B cell (primary cell): ENCODE measurements around the gene DLG3. TPM values are rescaled to one million over a fixed set of nuclear protein-coding genes. Genes with fewer than 3 reads are reported as not detected.

ENCODE experiments used
- ATAC-seq: fragments of 200-7000 bp; cut with Tn5 transposase; one replicate; pipeline ENCODE4 v1.10.0; 2021; ENCODE audit warnings: low read depth, mild to moderate bottlenecking, moderate number of reproducible peaks, moderate library complexity
- CTCF ChIA-PET: fragments of 350-600 bp; sonication (Branson Sonifier 250); formaldehyde crosslinking; loops from one replicate; lab custom pipeline; 2021; ENCODE audit warnings: antibody characterized with exemption, inconsistent platforms; lab: Charles Lee
- POLR2A ChIA-PET: fragments of 350-600 bp; sonication (Branson Sonifier 250); formaldehyde crosslinking; loops from one replicate; lab custom pipeline; 2021; ENCODE audit warnings: antibody characterized with exemption; lab: Charles Lee
- DNase-seq: peaks from one replicate; pipeline ENCODE4 v3.0.0; 2013
- H2AFZ ChIP-seq: 2 replicates; pipeline ENCODE4 v1.6.1; 2012; ENCODE audit warnings: mild to moderate bottlenecking, low read depth, low read length; ENCODE audit not compliant: insufficient read depth, poor library complexity, severe bottlenecking
- H3K27ac ChIP-seq, 2 donors: 1 replicate in 1 of 2; 2 replicates in 1 of 2; pipeline ENCODE4 v1.5.1; 2012 to 2013; ENCODE audit warnings: low read length in 2 of 2, mild to moderate bottlenecking in 2 of 2, moderate library complexity in 1 of 2
- H3K27me3 ChIP-seq, 4 experiments: fragments of 200-600 bp in 1 of 4; sonication (generic) in 1 of 4; replicated peaks in 1 of 4; 1 replicate in 2 of 4; 2 replicates in 2 of 4; pipeline versions ENCODE4 v1.6.1 to v1.7.0; 2013 to 2016; ENCODE audit warnings: low read length in 3 of 4, mild to moderate bottlenecking in 2 of 4, mixed read lengths in 1 of 4, moderate library complexity in 1 of 4; ENCODE audit not compliant: insufficient read depth in 4 of 4, control insufficient read depth in 3 of 4; ENCODE audit errors: control extremely low read depth in 1 of 4
- H3K36me3 ChIP-seq, 2 experiments: replicated peaks in 1 of 2; 1 replicate in 1 of 2; 2 replicates in 1 of 2; pipeline versions ENCODE4 v1.6.1 to v1.7.1; 2013; ENCODE audit warnings: low read length in 1 of 2; ENCODE audit not compliant: insufficient read depth in 2 of 2, control insufficient read depth in 1 of 2; ENCODE audit errors: control extremely low read depth in 1 of 2, extremely low read depth in 1 of 2
- H3K4me1 ChIP-seq, 2 donors: fragments of 200-600 bp in 1 of 2; sonication (generic) in 1 of 2; 1 replicate in 1 of 2; 2 replicates in 1 of 2; pipeline versions ENCODE4 v1.5.1 to v1.6.1; 2013 to 2017; ENCODE audit warnings: low read length in 2 of 2; ENCODE audit not compliant: control insufficient read depth in 2 of 2, insufficient read depth in 2 of 2
- H3K4me2 ChIP-seq: replicated peaks from 2 replicates; pipeline ENCODE3; 2012; ENCODE audit warnings: mild to moderate bottlenecking, low read depth, low read length; ENCODE audit not compliant: poor library complexity, severe bottlenecking
- H3K4me3 ChIP-seq, 5 experiments: fragments of 200-600 bp in 1 of 5; sonication (generic) in 1 of 5; 1 replicate in 3 of 5; 2 replicates in 2 of 5; pipeline versions ENCODE4 v1.5.1 to v1.7.0; 2011 to 2016; ENCODE audit warnings: low read length in 4 of 5, mild to moderate bottlenecking in 4 of 5, low read depth in 2 of 5, control low read depth in 1 of 5, moderate library complexity in 1 of 5; ENCODE audit not compliant: insufficient read depth in 1 of 5; ENCODE audit errors: control extremely low read depth in 1 of 5, extremely low read depth in 1 of 5
- H3K79me2 ChIP-seq: fragments of 200-600 bp; sonication (generic); one replicate; pipeline ENCODE4 v1.6.0; 2016; ENCODE audit warnings: low read length; ENCODE audit not compliant: control insufficient read depth, insufficient read depth
- H3K9ac ChIP-seq: fragments of 200-600 bp; sonication (generic); 2 replicates; pipeline ENCODE4 v1.6.1; 2017; ENCODE audit warnings: mild to moderate bottlenecking, low read length, moderate library complexity
- H3K9me3 ChIP-seq, 3 donors: one replicate each; pipeline versions ENCODE4 v1.6.1 to v1.7.1; 2013; ENCODE audit warnings: low read length in 2 of 3; ENCODE audit not compliant: control insufficient read depth in 2 of 3, insufficient read depth in 1 of 3; ENCODE audit errors: control extremely low read depth in 1 of 3
- H4K20me1 ChIP-seq: 2 replicates; pipeline ENCODE4 v1.6.0; 2012; ENCODE audit warnings: mild to moderate bottlenecking, low read length; ENCODE audit not compliant: insufficient read depth, control insufficient read depth, poor library complexity, severe bottlenecking
- H3K27ac Mint-ChIP-seq: one replicate; pipeline ENCODE4 v1.8.0; 2021; ENCODE audit warnings: mixed read lengths
- H3K27me3 Mint-ChIP-seq: one replicate; pipeline ENCODE4 v1.8.0; 2021; ENCODE audit warnings: mixed read lengths
- H3K4me1 Mint-ChIP-seq: one replicate; pipeline ENCODE4 v1.8.0; 2021; ENCODE audit warnings: mixed read lengths
- H3K4me3 Mint-ChIP-seq: one replicate; pipeline ENCODE4 v1.8.0; 2021; ENCODE audit warnings: mixed read lengths
- H3K9me3 Mint-ChIP-seq: one replicate; pipeline ENCODE4 v1.8.0; 2022; ENCODE audit warnings: mixed read lengths; ENCODE audit not compliant: insufficient read depth
- EZH2 ChIP-seq: IDR thresholded peaks from 2 replicates; pipeline ENCODE4 v1.6.1; 2012; ENCODE audit warnings: borderline replicate concordance, low read depth, mild to moderate bottlenecking, moderate library complexity, low read length; ENCODE audit not compliant: insufficient read depth, poor library complexity, severe bottlenecking
- WGBS: methylation state at CpG from one replicate; pipeline ENCODE4 v1.1.5; 2013; ENCODE audit warnings: missing lambda C conversion rate; ENCODE audit not compliant: insufficient coverage; 5-methylcytosine and 5-hydroxymethylcytosine counted together
- intact Hi-C: fragments of 100-400 bp; cut with micrococcal nuclease; formaldehyde crosslinking; loops from one replicate; pipeline ENCODE4 v1.10.0; 2022
- polyA plus RNA-seq: library from polyadenylated mRNA; depleted of rRNA; stranded (reverse); fragments of >200 nt; gene quantifications from 2 replicates; pipeline ENCODE4 v1.2.3, GENCODE V29; 2012
- total RNA-seq, 2 donors: library from RNA; stranded (reverse); fragments of 120-200 nt in 1 of 2; gene quantifications; 1 replicate in 1 of 2; 2 replicates in 1 of 2; pipeline versions ENCODE4 v1.2.3 to v1.2.4, GENCODE V29; 2013 to 2022
- TF ChIP-seq, protein P1 (sequence below): fragments of 200-600 bp; IDR thresholded peaks from one replicate; pipeline ENCODE4 v1.8.0; 2022; ENCODE audit warnings: antibody characterized with exemption, mild to moderate bottlenecking

The DLG3 gene
- total and polyA plus RNA-seq, 2 donors (not counting 1 experiment from before 2014, with no cell fraction given): 1.5 to 6.9 TPM

DNA sequence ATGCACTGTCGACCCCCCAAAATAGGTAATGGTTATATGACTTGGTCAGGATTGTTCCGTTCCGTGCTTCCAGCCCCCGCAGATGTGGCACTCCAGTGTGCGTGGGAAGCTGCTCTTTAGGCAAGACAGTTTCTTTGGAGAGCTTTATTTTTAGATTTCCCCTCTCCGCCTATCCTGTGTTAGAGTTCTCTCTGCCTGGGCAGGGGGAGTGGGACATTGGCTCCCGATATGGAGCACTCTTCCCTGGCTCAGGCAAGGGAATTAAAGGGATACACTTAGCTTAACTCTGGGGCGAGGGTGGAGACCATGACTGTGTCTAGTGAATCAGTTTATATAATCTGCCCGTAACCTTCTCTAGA is 36.0 kb downstream of the DLG3 start:
- Histone ChIP-seq H3K9me3 (no peaks in the 10 kb centered on the region), H3K4me1 (no peaks in the 10 kb centered on the region), H3K36me3 (no peaks in the 10 kb centered on the region), H3K27ac (no peak overlapping the region), H3K4me2 (no peak overlapping the region), H3K79me2 (no peaks in the 10 kb centered on the region), H3K27me3 (no peaks in the 10 kb centered on the region), H4K20me1 (no peaks in the 10 kb centered on the region), H3K4me3 (no peak overlapping the region), H3K9ac (no peak overlapping the region), H2AFZ (no peak overlapping the region)
- Mint-ChIP-seq H3K9me3 (no peaks in the 10 kb centered on the region), H3K4me1 (no peaks in the 10 kb centered on the region), H3K27me3 (no peaks in the 10 kb centered on the region), H3K4me3 (no peak overlapping the region), H3K27ac (no peak overlapping the region)
- ATAC-seq: no peak
- CTCF ChIA-PET: no interaction called here
- TF ChIP-seq, protein P1, sequence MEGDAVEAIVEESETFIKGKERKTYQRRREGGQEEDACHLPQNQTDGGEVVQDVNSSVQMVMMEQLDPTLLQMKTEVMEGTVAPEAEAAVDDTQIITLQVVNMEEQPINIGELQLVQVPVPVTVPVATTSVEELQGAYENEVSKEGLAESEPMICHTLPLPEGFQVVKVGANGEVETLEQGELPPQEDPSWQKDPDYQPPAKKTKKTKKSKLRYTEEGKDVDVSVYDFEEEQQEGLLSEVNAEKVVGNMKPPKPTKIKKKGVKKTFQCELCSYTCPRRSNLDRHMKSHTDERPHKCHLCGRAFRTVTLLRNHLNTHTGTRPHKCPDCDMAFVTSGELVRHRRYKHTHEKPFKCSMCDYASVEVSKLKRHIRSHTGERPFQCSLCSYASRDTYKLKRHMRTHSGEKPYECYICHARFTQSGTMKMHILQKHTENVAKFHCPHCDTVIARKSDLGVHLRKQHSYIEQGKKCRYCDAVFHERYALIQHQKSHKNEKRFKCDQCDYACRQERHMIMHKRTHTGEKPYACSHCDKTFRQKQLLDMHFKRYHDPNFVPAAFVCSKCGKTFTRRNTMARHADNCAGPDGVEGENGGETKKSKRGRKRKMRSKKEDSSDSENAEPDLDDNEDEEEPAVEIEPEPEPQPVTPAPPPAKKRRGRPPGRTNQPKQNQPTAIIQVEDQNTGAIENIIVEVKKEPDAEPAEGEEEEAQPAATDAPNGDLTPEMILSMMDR: no peak
- no peak for TF ChIP-seq EZH2
- 89% methylated on average over 5 of the region's 9 CpGs for WGBS
- no peak for DNase-seq
- intact Hi-C loops: no loop called here
- POLR2A ChIA-PET: no interaction called here

DNA sequence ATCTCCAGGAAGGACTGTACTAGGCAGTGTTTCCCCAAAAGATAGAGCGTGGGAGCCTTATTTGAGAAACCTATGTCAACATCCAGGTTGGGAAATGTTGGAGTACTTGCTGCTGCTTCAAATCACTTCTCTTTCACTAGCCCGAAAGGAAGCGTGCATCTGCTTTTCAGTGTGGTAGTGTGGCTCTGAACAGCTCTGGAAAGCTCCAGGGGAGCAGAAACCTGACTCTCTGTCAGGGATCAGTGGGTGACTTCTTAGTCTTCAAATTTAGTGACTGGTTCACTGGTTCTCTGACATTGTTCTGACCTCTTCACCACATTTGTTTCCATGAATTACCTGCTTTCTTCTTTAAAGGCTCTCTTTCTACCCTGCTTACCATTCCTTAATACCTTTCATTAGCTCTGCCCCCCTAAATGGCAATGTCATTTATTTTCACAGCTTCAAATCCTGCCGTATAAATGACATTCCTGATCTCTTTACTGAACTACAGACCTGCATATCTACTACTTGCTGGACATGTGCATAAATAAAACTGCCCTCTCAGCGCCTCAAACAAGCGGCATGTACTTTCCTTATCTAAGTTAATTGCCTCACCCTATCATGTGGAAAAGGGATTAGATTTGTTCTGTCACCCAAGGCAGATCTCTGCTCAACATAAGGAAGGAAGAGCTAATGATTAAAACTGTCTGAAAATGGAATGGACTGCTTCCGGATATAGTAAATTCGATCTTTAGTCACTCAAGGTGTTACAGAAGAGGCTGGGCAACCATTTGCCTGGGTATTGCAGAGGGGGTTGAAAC is 37.0 kb downstream of the DLG3 start:
- CTCF ChIA-PET: no interaction called here
- H2AFZ ChIP-seq: no peak overlapping the region
- H3K27ac ChIP-seq: no peak overlapping the region
- H3K36me3 ChIP-seq: no peaks in the 10 kb centered on the region
- no peaks in the 10 kb centered on the region for H3K79me2 ChIP-seq
- Mint-ChIP-seq H3K27me3 (no peaks in the 10 kb centered on the region), H3K9me3 (no peaks in the 10 kb centered on the region), H3K27ac (no peak overlapping the region), H3K4me3 (no peak overlapping the region), H3K4me1 (no peaks in the 10 kb centered on the region)
- no peak for DNase-seq
- no peak overlapping the region for H3K9ac ChIP-seq
- H4K20me1 ChIP-seq: no peaks in the 10 kb centered on the region
- intact Hi-C loops: no loop called here
- TF ChIP-seq, protein P1: no peak
- TF ChIP-seq EZH2: no peak
- POLR2A ChIA-PET: no interaction called here
- H3K4me3 ChIP-seq: no peak overlapping the region
- 83% methylated on average over 1 of the region's 8 CpGs for WGBS
- no peaks in the 10 kb centered on the region for H3K9me3 ChIP-seq
- H3K4me2 ChIP-seq: no peak overlapping the region
- ATAC-seq: no peak
- no peaks in the 10 kb centered on the region for H3K27me3 ChIP-seq
- H3K4me1 ChIP-seq: no peaks in the 10 kb centered on the region
